MV-4-11 (cell line): ENCODE data around the gene CACNA1D.

Source experiments
- DNase-seq: peaks from one replicate; lab custom pipeline; 2025; lab: John Stamatoyannopoulos, UW

CACNA1D gene

DNA sequence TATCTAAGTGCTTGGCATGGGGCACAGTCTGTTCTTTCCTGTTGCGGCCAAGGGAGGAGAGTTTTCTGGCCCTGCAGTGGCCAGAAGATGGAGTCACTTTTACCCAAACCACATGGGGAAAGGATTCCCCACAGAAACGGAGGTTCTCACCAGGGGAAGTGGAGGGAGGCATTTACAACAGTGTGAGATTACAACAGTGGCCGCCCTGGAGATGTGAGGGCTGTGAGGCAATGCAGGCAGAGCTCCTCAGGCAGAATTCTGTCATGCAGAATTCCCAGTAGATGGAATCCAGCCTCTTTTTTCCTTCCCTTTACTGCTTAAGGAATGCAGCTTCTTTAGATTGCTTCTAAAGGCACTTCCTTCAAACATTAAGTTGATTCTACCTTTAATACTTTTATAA is 83.1 kb downstream of the CACNA1D start:
- DNase-seq, result peak; percentile 75

DNA sequence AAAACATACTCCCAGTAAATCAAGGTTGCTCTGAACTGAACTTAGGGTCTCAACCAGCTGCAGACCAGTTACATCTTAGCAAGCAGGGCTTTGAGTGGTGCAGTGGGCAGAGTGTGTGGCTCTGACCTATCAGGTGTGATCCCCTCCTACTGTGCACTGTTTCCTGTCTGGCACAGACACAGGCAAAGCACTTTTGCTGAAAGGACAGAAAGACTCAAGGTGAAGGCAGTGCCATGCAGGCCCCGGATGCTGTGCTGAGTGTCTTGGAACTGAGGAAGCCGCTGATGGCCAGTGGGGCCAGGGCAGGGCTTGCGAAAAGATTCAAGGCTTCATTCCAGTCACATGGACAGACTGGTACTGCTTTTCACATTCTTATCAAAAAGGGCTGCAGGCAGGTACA is 85.2 kb downstream of the CACNA1D start:
- DNase-seq, result no peak

GRCh38 chr3:53581671-53582070 is 87.3 kb downstream of the CACNA1D start:
- DNase-seq, result peak; percentile 77

- DNase-seq, result no peak
Measured at GRCh38 chr3:53583161-53583690, 88.8 kb downstream of the CACNA1D start.

DNA sequence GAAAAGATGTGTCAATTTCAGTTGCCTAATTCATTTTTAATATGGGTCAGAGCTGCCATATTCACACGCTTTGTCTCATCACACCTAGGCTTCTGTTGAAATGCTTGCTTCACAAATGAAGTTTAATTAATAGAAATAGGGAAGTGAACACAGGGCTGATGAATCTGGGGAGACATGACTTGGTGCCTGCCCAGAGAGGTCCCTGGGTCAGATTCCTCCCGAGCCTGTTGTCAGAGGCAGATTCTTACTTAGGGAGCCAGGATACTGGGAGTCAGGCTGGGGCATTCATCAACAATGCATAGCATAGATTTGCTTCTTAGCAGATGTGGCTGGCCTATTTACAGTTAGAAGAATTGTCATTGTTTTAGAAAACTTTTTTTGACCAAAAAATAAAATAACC is 90.6 kb downstream of the CACNA1D start:
- no peak for DNase-seq

DNA sequence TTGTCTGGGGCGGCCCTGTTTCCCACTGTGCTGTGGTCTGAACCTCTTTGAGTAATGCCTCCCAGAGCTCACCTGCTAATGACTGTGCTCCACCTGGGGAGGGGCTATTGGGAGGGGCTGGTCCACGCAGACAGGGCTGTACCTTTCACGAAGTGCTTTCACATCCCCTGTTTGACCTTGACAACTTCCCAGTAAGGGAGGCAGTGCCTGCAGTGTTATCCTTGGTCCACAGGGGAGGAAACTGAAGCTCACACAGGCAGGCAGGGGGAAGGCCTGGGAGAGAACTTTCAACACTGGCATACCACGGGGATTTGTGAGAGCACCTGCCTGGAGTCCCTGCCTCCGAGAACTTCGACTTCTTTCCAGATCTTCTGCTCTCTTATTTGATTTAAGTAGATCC is 91.2 kb downstream of the CACNA1D start:
- no peak for DNase-seq

DNA sequence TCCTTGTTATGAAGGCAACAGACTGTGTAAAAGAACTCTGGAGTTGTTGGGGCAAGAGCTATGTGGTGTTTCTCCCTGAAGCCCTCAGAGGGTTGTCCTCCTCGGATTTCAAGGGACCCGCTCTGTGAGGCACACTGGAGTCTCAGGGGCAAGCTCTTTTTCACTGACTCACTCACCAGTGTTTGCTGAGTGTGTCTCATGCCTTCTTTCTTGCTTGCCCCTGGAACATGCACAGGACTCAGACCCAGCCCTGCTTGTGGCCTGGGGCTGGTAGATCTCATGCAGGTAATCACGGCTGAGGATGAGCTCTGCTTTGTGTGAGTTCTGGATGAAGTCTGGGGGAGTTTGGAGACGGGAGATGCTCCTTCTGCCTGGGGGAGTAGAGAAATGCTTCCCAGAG is 93.7 kb downstream of the CACNA1D start:
- DNase-seq, result no peak

- no peak for DNase-seq
Measured at GRCh38 chr3:53589201-53589600, 94.8 kb downstream of the CACNA1D start.

DNA sequence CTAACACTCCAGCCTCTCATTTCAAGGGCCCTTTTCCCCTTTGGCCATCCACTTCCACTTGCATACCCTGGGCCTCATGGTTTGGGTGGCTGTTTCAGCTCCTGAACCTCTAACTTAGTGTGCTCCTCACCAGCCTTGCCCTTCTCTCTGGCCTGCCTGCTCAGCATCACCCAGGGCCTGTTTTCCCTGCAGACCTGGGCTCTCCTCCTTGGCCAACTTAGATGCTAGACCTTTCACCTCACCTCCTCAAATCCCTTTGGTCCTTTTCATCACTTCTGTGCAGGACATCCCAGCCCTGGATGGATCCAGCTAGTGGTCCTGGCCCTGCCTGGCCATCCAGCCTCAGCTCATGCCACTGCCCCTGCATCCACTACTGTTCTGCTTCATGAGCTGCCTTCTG is 95.4 kb downstream of the CACNA1D start:
- DNase-seq, result no peak

DNA sequence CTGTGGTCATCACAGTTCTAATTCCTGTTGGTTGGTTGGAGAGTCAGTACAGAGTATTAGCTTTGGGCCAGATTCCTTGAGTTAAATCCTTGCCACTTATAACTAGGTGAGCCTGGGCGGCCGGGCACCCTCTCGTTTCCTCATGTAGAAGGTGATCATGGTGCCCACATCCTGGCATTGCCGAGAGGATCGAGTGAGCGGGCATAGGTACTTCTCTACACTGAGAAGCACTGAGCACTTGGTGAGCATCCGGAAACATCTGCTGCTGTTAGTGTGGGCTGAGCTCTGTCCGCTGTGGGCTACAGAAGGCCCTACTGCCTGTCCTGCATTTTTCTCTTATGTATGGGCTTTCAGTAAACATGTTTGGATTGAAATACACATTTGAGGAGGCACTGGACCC is 96.2 kb downstream of the CACNA1D start:
- no peak for DNase-seq

DNA sequence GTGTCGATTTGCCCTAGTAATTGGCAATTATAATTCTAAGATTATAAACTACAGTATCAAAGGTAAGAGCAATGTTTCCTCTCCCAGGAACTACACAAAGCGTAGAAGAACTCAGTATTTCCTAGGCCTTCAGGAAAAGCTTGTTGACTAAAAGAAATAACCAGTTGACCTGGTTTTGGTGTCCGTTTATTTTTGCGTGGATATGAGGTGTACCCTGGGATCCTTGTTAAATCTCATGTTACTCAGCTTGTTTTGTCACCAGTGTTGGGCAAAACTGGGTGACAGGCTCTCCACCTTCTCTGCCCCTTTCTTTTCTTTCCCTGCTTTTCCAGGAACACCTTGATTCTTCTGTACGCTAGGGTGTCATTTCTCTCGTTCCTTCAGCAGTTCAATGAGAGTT is 97.2 kb downstream of the CACNA1D start:
- DNase-seq, result no peak

DNA sequence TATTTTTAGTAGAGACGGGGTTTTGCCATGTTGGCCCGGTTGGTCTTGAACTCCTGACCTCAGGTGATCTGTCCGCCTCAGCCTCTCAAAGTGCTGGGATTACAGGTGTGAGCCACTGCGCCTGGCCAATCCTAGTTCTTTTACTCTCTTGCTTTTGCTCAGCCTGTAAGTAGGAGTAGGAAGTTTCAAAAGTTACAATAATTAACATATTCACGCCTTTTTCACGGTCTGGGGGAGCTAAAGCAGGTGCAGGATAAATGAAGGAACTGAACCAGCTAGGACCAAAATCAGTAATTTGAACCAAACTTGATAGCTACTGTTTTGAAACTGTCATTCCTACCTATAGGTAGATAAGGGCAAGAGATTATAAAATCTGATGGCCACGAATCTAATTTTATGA is 98.5 kb downstream of the CACNA1D start:
- DNase-seq, result no peak

DNA sequence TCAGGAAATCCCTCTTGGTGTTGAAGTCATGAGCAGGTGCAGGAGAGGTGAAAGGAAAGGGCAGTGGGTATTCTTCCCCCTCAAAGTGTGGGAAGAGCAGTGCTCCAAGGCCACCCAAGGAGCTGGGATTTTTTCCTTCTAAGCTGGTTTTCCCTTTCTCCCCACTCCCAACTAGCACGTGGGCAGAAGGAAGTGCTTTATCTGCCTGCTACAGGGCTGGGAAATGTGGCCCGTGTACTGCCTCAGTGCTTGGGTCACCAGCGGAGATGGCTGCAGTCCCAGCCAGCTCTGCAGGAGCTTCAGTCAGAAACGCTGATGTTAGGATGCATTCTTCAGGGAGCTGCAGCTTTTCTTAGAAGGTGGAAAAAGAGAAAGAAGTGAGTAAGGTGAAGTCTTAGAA is 99.2 kb downstream of the CACNA1D start:
- no peak for DNase-seq

DNA sequence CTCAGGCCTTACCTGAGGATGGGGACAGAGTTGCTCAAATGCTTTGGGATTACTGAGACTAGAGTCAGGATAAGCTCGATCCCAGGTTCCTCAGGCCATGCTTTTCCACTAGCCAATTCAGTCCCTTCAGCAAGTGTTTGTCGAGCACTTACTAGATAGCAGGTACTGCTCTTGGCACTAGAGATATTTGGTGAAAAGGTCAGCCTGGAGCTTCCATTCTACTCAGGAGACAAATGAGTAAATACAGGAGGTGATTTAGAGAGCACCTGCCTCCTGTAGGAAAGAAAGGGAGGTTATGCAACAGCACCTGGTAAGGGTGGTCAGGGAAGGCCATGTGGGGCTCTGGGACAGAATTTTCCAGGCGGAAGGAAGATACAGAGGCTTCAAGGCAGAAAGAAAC is 99.9 kb downstream of the CACNA1D start:
- DNase-seq, result no peak

GRCh38 chr3:53595660-53596059 is 101.2 kb downstream of the CACNA1D start:
- DNase-seq, result no peak

DNA sequence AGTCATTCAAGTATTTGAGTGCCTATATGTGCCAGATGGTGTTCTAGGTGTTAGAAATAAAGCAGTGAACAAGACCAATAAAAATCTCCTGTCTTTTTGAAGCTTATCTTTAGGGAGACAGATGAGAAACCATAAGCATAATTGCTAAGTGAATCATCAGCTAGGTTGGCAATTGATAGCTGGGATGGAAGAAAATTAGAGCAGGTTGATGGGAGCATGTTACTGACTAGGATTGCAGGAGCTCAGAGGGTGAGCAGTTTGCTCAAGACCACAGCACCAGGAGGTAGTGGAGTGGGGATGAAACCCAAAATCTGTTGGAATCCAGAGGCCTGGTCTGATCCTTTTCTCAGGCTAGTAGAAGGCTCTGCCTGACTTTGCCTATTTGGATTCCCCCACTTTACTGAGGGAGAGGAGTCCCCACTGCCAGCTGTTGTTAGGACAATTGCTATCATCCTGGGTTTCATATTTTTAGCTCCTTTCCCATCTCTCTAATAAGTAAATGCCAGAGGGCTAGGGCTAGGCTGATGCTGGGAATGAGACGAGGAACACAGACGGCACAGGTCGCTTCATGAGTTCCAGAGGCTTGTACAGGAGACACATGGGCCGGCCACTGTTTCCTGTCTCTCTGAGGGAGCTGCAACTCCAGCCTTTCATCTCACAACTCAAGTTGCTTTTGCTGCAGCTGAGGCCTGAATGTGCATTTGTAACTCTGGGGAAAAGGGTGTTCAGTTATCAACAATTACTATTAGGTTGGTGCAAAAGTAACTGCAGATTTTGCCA is 102.9 kb downstream of the CACNA1D start:
- DNase-seq, result no peak

DNA sequence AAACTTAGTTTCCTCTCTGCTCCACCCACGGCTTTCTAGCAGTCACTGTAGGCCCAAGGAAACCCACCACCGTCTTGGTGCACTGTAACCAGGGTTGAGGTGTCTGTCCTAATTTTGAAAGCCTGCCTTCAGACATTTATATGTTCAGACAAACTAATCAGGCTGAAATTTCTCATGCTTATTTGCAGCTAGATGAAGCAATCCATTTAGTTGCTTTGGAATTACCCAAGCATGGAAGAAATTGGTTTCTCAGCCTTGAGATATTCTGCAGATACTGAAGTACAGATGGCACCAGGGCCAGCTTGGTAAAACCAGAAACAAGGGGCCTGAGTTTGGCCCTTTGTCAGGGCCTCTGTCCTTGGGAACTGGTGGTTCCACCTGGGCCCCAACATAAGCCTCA is 105.4 kb downstream of the CACNA1D start:
- DNase-seq, result no peak

DNA sequence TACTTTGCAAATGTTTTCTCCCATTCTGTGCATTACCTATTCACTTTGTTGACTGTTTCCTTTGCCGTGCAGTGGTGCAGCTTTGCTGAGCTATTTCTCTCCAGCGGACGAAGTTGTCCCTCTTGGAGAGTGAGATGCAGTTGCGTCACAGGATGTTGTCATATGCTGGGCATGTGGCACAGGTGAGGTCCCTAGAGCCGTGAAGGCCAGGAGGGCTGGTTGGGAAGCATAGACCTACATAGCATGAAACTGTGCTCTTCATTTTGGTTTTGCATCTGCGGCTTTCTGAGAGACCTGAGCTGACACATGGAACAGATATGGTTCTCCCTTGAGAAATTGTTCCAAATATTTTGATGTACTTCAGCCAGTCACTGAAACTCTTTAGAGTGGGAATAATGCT is 108.5 kb downstream of the CACNA1D start:
- DNase-seq, result no peak

DNA sequence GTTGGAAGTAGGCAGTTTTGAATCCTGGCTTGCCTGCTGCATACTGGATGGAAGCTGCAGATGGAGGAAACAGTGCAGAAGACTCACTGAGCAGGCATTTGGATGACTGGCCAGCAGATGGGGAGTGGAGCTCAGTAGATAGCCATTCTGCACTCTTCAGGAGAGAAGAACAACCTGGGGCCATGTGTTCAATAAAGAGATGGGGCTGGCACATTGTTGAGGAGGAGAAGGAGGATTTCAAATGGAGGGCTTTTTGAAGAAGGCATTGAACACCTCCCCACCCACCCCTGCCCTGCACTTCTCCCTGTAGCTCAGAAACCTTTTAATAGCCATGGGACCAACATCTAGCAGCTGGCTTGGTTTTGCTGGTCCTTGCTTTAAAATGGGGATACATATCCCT is 109.8 kb downstream of the CACNA1D start:
- no peak for DNase-seq

GRCh38 chr3:53606793-53607192 is 112.4 kb downstream of the CACNA1D start:
- no peak for DNase-seq

GRCh38 chr3:53612508-53612907 is 118.1 kb downstream of the CACNA1D start:
- no peak for DNase-seq

GRCh38 chr3:53613125-53613524 is 118.7 kb downstream of the CACNA1D start:
- peak; percentile 93 for DNase-seq

DNA sequence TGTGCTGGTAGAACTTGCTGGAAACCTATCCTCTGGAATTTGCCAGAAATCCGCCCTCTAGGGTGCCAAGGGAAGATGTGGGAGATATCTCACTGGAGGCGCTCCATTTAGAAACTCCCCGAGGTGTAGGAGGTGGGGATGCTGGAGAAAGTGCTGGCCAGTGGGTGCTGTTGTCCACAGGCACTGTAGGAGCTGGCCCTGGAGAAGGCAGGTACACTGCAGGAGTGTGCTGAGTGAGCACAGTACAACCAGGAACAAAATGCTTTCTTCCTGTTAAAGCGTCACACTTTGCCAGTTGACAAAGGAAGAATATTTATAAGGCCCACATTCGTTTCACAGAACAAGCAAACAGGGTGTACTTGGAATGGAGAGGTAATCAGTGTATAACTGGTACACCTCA is 119.9 kb downstream of the CACNA1D start:
- no peak for DNase-seq

DNA sequence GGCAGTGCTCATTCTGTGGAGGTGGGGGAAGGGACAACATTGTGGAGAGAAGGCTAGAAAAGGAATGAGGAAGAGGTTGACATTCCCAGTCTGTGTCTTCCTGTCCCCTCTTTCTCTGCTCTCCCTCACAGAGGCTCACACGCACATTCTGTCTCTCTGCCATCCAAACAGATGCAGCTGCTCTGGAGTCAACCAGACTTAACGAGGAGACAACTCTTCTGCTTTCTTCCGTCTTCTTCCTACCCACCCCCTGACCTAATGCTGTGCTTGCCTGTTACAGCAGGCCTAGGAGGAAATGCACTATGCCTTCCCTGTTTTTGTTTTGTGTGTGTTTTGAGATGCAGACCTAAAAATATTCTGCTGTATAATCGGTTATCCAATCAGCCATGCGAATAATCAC is 121.9 kb downstream of the CACNA1D start:
- peak; percentile 53 for DNase-seq
